Bronchial epithelial cell (primary cell): ENCODE results near the gene SSR4. TPM values are rescaled to one million over a fixed set of nuclear protein-coding genes. Genes with fewer than 3 reads are reported as not detected.
A peak's percentile ranks its signal among the peaks of the same experiment; 100 is the strongest.

Experiments used
- DNase-seq: peaks from one replicate; pipeline ENCODE4 v3.0.0-alpha.2; 2010; ENCODE audit warnings: low read depth
- FAIRE-seq: peaks from 2 replicates; lab custom pipeline; 2011; peaks lifted over from hg19 to GRCh38; lab: Jason Lieb, UNC
- H3K27me3 ChIP-seq: 2 replicates; pipeline ENCODE4 v1.5.1; 2011; ENCODE audit warnings: low read length; ENCODE audit not compliant: control insufficient read depth, insufficient read depth
- H3K36me3 ChIP-seq: 2 replicates; pipeline ENCODE4 v1.5.1; 2011; ENCODE audit warnings: low read length; ENCODE audit not compliant: control insufficient read depth, insufficient read depth
- H3K4me3 ChIP-seq: 2 replicates; pipeline ENCODE4 v1.5.1; 2011; ENCODE audit warnings: mild to moderate bottlenecking, low read depth, low read length, control low read depth
- CTCF ChIP-seq: IDR thresholded peaks from 2 replicates; pipeline ENCODE4 v1.5.1; 2011; ENCODE audit warnings: mild to moderate bottlenecking, moderate library complexity, low read length, control low read depth, inconsistent platforms; ENCODE audit not compliant: insufficient read depth, severe bottlenecking
- total RNA-seq: library from RNA; depleted of rRNA; stranded (reverse); fragments of >200 nt; gene quantifications from 2 replicates; pipeline ENCODE4 v1.2.1, GENCODE V29; 2014

SSR4 gene
- total RNA-seq, 1 donor from 2014 or later = 136 TPM

GRCh38 chrX:153845195-153845594 lies 50.7 kb downstream of the SSR4 start:
- no peak overlapping the region for H3K4me3 ChIP-seq
- no peak for TF ChIP-seq CTCF
- no peak for FAIRE-seq
- peaks cover 4% of the 10 kb centered on the region for H3K27me3 ChIP-seq
- H3K36me3 ChIP-seq = no peaks in the 10 kb centered on the region
- DNase-seq = no peak

GRCh38 chrX:153845842-153846241 lies 51.4 kb downstream of the SSR4 start:
- no peak overlapping the region for H3K4me3 ChIP-seq
- FAIRE-seq (no peak), DNase-seq (peak; percentile 19)
- H3K36me3 ChIP-seq = no peaks in the 10 kb centered on the region
- peaks cover 4% of the 10 kb centered on the region for H3K27me3 ChIP-seq
- TF ChIP-seq CTCF = no peak

Other genes starting within 250 kb of the SSR4 start
- 37.1 and 53.4 TPM in 2 replicates for gene CCNQ, start 195.5 kb upstream of the SSR4 start, total RNA-seq
- gene DUSP9, start 147.5 kb upstream of the SSR4 start, total RNA-seq = 0.77 and 1.3 TPM in 2 replicates
- gene PNCK, start 120.9 kb upstream of the SSR4 start, total RNA-seq = 1.5 and 2.1 TPM in 2 replicates
- 42.4 and 49.3 TPM in 2 replicates for gene SLC6A8, start 106.7 kb upstream of the SSR4 start, total RNA-seq
- gene BCAP31, start 70.3 kb upstream of the SSR4 start, total RNA-seq = 300 and 322 TPM in 2 replicates
- 1.7 and 1.8 TPM in 2 replicates for gene ABCD1, start 69.8 kb upstream of the SSR4 start, total RNA-seq
- 4.5 and 5.4 TPM in 2 replicates for gene PLXNB3, start 30.4 kb upstream of the SSR4 start, total RNA-seq
- gene SRPK3, start 13.6 kb upstream of the SSR4 start, total RNA-seq = under 0.01 and 0.26 TPM in 2 replicates
- 26.3 and 27.7 TPM in 2 replicates for gene IDH3G, start 293 bp upstream of the SSR4 start, total RNA-seq
- under 0.01 TPM in 2 replicates for gene PDZD4, start 35.9 kb downstream of the SSR4 start, total RNA-seq
- gene L1CAM, start 91.5 kb downstream of the SSR4 start, total RNA-seq = 0.26 and 1.4 TPM in 2 replicates
- gene AVPR2, start 110.0 kb downstream of the SSR4 start, total RNA-seq = not detected in 2 replicates
- gene ARHGAP4, start 131.6 kb downstream of the SSR4 start, total RNA-seq = 0.77 and 0.79 TPM in 2 replicates
- gene NAA10, start 140.4 kb downstream of the SSR4 start, total RNA-seq = 56.9 and 66.8 TPM in 2 replicates
- gene RENBP, start 150.0 kb downstream of the SSR4 start, total RNA-seq = 5.5 and 10.3 TPM in 2 replicates
- gene HCFC1, start 177.2 kb downstream of the SSR4 start, total RNA-seq = 5.5 and 7.3 TPM in 2 replicates
- gene TMEM187, start 178.1 kb downstream of the SSR4 start, total RNA-seq = 4.0 and 5.3 TPM in 2 replicates
- 114 and 119 TPM in 2 replicates for gene IRAK1, start 225.2 kb downstream of the SSR4 start, total RNA-seq